ENCODE results near the gene TRERF1.

Gene TRERF1

DNA sequence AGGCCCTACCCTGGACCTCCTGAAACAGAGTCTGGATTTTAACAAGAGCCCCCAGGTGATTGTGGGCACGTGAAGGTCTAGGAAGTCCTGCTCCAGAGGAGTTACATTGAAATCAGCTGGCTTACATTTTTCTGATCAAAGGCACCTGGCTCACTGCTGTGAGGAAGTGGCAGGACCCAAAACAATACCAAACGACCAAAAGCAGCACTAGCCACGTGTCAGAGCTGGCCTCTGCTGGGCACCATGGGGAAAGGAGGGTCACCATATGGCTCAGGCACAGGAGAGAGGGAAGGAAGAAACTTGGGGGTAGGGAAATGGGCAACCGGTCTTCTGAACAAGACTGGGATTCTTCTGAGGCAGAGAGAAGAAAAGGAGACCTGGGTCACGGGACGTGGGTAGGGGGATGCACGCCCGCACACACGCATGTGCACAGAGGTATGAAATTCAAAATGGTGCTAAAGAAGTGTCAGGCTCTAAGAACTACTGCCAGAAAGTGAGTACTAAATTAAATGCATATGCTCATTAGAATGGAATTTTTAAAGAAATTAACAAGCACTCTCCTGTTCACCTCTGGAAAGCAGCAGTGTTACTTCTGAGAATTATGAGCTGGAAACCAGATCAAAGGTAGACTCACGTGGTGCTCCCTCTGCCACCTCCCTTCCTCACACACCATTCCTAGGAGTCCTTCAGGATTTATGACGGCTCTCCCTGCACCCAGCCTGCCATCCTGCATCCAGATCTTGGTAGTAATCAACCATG is 113.6 kb downstream of the TRERF1 start (continued):
- TF ChIP-seq ZNF48 (tag by site-specific recombination; IDR thresholded peaks at IDR 0.05) = no peak

DNA sequence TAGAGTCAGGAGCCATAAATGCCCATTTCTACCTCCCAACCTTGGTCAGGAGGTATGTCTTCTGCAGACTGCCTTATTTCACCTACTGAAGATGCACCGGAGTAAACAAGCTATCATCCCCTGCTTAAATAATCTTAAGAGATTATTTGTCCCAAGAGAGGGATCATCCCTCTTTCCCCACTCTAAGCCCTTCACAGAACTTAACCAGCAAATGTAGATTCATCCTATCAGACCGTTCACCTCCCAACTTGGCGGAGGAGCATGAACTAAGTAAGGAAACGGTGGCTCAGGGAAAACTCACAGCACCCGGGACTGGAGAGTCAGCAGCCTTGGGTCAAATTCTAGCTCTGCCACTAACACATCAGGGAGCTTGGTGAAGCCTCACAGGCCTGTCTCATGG is 115.3 kb downstream of the TRERF1 start:
- POLR2A ChIA-PET = no interaction called here
- TF ChIP-seq, protein P1, sequence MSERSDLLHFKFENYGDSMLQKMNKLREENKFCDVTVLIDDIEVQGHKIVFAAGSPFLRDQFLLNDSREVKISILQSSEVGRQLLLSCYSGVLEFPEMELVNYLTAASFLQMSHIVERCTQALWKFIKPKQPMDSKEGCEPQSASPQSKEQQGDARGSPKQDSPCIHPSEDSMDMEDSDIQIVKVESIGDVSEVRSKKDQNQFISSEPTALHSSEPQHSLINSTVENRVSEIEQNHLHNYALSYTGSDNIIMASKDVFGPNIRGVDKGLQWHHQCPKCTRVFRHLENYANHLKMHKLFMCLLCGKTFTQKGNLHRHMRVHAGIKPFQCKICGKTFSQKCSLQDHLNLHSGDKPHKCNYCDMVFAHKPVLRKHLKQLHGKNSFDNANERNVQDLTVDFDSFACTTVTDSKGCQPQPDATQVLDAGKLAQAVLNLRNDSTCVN (tag by site-specific recombination; optimal IDR thresholded peaks at IDR 0.05) = no peak
- TF ChIP-seq WT1 (tag by site-specific recombination; IDR thresholded peaks at IDR 0.05) (no peak), ZNF341 (tag by site-specific recombination; IDR thresholded peaks at IDR 0.05; ENCODE audit: low read depth) (no peak), GLIS2 (tag by site-specific recombination; IDR thresholded peaks at IDR 0.05) (no peak), ZNF426 (tag by site-specific recombination; IDR thresholded peaks at IDR 0.05) (no peak), KLF7 (tag by site-specific recombination; IDR thresholded peaks at IDR 0.05; ENCODE audit: borderline replicate concordance) (no peak)
- TF ChIP-seq, protein P2, sequence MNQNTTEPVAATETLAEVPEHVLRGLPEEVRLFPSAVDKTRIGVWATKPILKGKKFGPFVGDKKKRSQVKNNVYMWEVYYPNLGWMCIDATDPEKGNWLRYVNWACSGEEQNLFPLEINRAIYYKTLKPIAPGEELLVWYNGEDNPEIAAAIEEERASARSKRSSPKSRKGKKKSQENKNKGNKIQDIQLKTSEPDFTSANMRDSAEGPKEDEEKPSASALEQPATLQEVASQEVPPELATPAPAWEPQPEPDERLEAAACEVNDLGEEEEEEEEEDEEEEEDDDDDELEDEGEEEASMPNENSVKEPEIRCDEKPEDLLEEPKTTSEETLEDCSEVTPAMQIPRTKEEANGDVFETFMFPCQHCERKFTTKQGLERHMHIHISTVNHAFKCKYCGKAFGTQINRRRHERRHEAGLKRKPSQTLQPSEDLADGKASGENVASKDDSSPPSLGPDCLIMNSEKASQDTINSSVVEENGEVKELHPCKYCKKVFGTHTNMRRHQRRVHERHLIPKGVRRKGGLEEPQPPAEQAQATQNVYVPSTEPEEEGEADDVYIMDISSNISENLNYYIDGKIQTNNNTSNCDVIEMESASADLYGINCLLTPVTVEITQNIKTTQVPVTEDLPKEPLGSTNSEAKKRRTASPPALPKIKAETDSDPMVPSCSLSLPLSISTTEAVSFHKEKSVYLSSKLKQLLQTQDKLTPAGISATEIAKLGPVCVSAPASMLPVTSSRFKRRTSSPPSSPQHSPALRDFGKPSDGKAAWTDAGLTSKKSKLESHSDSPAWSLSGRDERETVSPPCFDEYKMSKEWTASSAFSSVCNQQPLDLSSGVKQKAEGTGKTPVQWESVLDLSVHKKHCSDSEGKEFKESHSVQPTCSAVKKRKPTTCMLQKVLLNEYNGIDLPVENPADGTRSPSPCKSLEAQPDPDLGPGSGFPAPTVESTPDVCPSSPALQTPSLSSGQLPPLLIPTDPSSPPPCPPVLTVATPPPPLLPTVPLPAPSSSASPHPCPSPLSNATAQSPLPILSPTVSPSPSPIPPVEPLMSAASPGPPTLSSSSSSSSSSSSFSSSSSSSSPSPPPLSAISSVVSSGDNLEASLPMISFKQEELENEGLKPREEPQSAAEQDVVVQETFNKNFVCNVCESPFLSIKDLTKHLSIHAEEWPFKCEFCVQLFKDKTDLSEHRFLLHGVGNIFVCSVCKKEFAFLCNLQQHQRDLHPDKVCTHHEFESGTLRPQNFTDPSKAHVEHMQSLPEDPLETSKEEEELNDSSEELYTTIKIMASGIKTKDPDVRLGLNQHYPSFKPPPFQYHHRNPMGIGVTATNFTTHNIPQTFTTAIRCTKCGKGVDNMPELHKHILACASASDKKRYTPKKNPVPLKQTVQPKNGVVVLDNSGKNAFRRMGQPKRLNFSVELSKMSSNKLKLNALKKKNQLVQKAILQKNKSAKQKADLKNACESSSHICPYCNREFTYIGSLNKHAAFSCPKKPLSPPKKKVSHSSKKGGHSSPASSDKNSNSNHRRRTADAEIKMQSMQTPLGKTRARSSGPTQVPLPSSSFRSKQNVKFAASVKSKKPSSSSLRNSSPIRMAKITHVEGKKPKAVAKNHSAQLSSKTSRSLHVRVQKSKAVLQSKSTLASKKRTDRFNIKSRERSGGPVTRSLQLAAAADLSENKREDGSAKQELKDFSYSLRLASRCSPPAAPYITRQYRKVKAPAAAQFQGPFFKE (tag by site-specific recombination; IDR thresholded peaks at IDR 0.05; ENCODE audit: borderline replicate concordance) = no peak
- TF ChIP-seq, protein P3, sequence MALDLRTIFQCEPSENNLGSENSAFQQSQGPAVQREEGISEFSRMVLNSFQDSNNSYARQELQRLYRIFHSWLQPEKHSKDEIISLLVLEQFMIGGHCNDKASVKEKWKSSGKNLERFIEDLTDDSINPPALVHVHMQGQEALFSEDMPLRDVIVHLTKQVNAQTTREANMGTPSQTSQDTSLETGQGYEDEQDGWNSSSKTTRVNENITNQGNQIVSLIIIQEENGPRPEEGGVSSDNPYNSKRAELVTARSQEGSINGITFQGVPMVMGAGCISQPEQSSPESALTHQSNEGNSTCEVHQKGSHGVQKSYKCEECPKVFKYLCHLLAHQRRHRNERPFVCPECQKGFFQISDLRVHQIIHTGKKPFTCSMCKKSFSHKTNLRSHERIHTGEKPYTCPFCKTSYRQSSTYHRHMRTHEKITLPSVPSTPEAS (tag by site-specific recombination; IDR thresholded peaks at IDR 0.05) = no peak
- Histone ChIP-seq H3K4me3 (ENCODE audit: low read depth, low read length) (no peak overlapping the region), H3K36me3 (ENCODE audit: control insufficient read depth in 2 of 2, insufficient read depth in 1 of 2, low read length in 2 of 2) (no peaks in the 10 kb centered on the region), H3K4me1 (ENCODE audit: control insufficient read depth, insufficient read depth, low read length) (peaks cover 10% of the 10 kb centered on the region), H3K9me3 (ENCODE audit: control insufficient read depth, insufficient read depth, low read depth, low read length) (no peaks in the 10 kb centered on the region), H3K27ac (ENCODE audit: extremely low read depth, low read depth, low read length) (no peak overlapping the region)
- CTCF ChIA-PET = interaction anchor here (1.6 to 2.6 kb wide), 2 partner anchors 196 to 211 kb away, joined by 4 to 6 read pairs; no protein-coding TSS in a partner anchor

DNA sequence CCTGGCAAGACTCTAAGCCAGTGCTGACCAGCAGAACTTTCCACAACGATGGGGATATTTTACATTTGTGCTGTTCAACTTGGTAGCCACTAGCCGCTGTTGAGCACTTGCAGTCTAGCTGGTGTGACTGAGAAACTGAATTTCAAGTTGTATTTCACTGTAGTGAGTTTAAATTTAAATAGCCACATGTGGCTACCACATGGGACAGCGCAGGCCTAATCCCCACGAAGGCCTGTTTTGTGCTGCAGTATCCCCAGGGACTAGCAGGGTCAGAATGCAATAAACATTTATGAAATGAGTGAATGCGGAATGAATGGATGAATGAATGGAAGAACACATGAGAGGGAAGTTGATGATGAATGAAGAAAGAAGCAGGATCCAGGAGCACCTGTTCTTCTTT is 115.8 kb downstream of the TRERF1 start:
- ChIA-PET POLR2A (no interaction called here), CTCF (interaction anchor here (0.6 to 2.6 kb wide), 3 partner anchors 105 to 551 kb away, joined by 3 to 6 read pairs (median 5); no protein-coding TSS in a partner anchor)
- H3K4me1 ChIP-seq (ENCODE audit: control insufficient read depth, insufficient read depth, low read length) = peaks cover 15% of the 10 kb centered on the region
- H3K9me3 ChIP-seq (ENCODE audit: control insufficient read depth, insufficient read depth, low read depth, low read length) = no peaks in the 10 kb centered on the region
- no peak overlapping the region for H3K4me3 ChIP-seq (ENCODE audit: low read depth, low read length)
- H3K36me3 ChIP-seq (ENCODE audit: control insufficient read depth in 2 of 2, insufficient read depth in 1 of 2, low read length in 2 of 2) = no peaks in the 10 kb centered on the region
- no peak overlapping the region for H3K27ac ChIP-seq (ENCODE audit: extremely low read depth, low read depth, low read length)
- TF ChIP-seq ZNF561 (tag by site-specific recombination; IDR thresholded peaks at IDR 0.05; ENCODE audit: borderline replicate concordance) (no peak), ZSCAN16 (tag by site-specific recombination; IDR thresholded peaks at IDR 0.05) (no peak), ZNF677 (tag by site-specific recombination; IDR thresholded peaks at IDR 0.05) (no peak), ZNF549 (tag by site-specific recombination; IDR thresholded peaks at IDR 0.05) (no peak), ZNF155 (tag by site-specific recombination; IDR thresholded peaks at IDR 0.05) (no peak), SALL2 (tag by site-specific recombination; IDR thresholded peaks at IDR 0.05; ENCODE audit: borderline replicate concordance) (no peak), ZNF335 (tag by site-specific recombination; conservative IDR thresholded peaks at IDR 0.05) (no peak), KLF16 (tag by site-specific recombination; IDR thresholded peaks at IDR 0.05) (no peak)
- TF ChIP-seq, protein P4, sequence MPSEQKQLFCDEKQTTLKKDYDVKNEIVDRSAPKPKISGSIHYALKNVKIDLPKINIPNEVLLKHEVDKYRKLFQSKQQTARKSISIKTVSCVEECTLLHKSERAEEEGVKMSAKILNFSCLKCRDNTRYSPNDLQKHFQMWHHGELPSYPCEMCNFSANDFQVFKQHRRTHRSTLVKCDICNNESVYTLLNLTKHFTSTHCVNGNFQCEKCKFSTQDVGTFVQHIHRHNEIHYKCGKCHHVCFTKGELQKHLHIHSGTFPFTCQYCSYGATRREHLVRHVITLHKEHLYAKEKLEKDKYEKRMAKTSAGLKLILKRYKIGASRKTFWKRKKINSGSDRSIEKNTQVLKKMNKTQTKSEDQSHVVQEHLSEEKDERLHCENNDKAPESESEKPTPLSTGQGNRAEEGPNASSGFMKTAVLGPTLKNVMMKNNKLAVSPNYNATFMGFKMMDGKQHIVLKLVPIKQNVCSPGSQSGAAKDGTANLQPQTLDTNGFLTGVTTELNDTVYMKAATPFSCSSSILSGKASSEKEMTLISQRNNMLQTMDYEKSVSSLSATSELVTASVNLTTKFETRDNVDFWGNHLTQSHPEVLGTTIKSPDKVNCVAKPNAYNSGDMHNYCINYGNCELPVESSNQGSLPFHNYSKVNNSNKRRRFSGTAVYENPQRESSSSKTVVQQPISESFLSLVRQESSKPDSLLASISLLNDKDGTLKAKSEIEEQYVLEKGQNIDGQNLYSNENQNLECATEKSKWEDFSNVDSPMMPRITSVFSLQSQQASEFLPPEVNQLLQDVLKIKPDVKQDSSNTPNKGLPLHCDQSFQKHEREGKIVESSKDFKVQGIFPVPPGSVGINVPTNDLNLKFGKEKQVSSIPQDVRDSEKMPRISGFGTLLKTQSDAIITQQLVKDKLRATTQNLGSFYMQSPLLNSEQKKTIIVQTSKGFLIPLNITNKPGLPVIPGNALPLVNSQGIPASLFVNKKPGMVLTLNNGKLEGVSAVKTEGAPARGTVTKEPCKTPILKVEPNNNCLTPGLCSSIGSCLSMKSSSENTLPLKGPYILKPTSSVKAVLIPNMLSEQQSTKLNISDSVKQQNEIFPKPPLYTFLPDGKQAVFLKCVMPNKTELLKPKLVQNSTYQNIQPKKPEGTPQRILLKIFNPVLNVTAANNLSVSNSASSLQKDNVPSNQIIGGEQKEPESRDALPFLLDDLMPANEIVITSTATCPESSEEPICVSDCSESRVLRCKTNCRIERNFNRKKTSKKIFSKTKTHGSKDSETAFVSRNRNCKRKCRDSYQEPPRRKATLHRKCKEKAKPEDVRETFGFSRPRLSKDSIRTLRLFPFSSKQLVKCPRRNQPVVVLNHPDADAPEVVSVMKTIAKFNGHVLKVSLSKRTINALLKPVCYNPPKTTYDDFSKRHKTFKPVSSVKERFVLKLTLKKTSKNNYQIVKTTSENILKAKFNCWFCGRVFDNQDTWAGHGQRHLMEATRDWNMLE (tag by site-specific recombination; conservative IDR thresholded peaks at IDR 0.05; ENCODE audit: low read depth) = no peak
